Activated CD4-positive, alpha-beta T cell treated with anti-CD3 and anti-CD28 coated beads, Interleukin-2, amount 10 ng/mL, durations not matched to agents 24 days and 14 days (primary cell): ENCODE data around the gene MYOG. TPM values are rescaled to one million over a fixed set of nuclear protein-coding genes. Genes with fewer than 3 reads are reported as not detected.

Source experiments
- DNase-seq: peaks from one replicate; pipeline ENCODE4 v3.0.0; 2022
- H3K27ac Mint-ChIP-seq: one replicate; pipeline ENCODE4 v1.8.0; 2022; ENCODE audit warnings: mild to moderate bottlenecking, mixed read lengths
- H3K27me3 Mint-ChIP-seq: one replicate; pipeline ENCODE4 v1.8.0; 2022; ENCODE audit warnings: mixed read lengths
- H3K36me3 Mint-ChIP-seq: one replicate; pipeline ENCODE4 v1.8.0; 2022; ENCODE audit warnings: low read depth, mild to moderate bottlenecking, mixed read lengths
- H3K4me1 Mint-ChIP-seq: one replicate; pipeline ENCODE4 v1.8.0; 2021; ENCODE audit warnings: mixed read lengths
- H3K4me3 Mint-ChIP-seq: one replicate; pipeline ENCODE4 v1.8.0; 2022; ENCODE audit warnings: mild to moderate bottlenecking, moderate library complexity, mixed read lengths
- H3K9me3 Mint-ChIP-seq: one replicate; pipeline ENCODE4 v1.8.0; 2021; ENCODE audit warnings: mixed read lengths
- intact Hi-C: fragments of 100-400 bp; cut with micrococcal nuclease; formaldehyde crosslinking; loops from one replicate; pipeline ENCODE4 v1.15.1; 2023
- total RNA-seq: library from RNA; stranded (reverse); gene quantifications from 2 replicates; pipeline ENCODE4 v1.2.3, GENCODE V29; 2022

The MYOG gene
- total RNA-seq, 1 donor from 2014 or later, result not detected

DNA sequence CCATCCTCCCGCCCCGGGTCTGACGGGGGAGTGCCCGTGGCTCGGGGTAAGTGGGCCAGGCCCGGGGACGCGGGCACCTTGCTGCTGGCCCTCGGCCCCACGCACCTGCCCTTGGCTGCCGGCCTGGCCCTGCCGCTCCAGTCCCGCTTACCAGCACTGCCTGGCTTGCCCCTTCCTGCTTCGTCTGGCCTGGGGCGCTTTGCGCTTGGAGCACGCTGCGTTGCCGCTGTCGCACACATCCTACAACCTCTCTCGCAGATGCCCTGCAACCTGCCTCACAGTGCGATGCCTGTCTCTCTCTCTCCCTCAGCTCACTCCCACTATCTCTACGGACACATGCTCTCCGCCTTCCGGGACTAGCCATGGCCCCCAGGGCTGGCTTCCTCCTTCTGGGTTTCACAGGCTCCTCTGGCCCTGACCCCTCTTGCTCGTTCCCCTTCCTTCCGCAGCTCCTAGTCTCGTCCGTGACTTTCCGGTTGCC lies 9.7 kb downstream of the MYOG start:
- H3K4me3 Mint-ChIP-seq, result peak overlapping the region; percentile 36
- H3K4me1 Mint-ChIP-seq, result peaks cover 4% of the 10 kb centered on the region
- H3K27ac Mint-ChIP-seq, result no peak overlapping the region
- DNase-seq, result no peak
- intact Hi-C loops, result no loop called here
- no peaks in the 10 kb centered on the region for H3K9me3 Mint-ChIP-seq
- H3K36me3 Mint-ChIP-seq, result peaks cover 25% of the 10 kb centered on the region
- peaks cover 6% of the 10 kb centered on the region for H3K27me3 Mint-ChIP-seq

DNA sequence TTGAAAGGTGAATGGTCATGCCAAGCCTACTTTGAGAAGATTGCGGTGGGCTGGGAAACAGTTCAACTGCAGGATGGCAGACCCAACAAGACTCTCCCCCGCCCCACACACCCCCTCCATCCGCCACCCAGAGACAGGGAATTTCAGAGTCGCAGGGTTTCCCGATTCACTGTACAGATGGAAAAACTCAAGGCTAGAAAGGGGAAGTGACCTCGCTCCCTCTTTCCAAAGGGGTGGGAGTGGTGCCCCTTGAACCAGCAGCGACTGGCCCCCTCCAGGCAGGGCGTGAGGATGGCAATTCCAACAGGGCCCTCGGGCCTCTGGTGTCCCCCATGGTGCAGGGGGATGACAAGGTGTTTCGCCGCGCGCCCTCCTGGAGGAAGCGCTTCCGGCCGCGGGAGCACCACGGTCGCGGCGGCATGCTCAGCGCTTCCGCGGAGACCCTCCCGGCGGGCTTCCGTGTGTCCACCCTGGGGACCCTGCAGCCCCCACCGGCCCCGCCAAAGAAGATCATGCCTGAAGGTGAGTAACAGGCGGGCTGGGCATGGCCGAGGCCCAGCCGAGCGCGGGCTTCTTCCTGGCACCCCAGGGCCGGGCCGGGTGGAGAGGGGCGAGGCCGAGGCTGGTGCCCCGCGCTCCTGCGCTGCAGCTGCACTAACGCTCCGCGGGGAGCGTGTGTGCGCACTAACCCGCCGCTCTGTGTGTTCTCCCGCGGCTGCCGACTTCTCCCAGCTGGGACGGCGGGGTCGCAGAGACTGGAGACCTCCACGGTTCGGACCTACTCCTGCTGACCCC lies 10.4 kb downstream of the MYOG start:
- peaks cover 6% of the 10 kb centered on the region for H3K27me3 Mint-ChIP-seq
- DNase-seq, result no peak

DNA sequence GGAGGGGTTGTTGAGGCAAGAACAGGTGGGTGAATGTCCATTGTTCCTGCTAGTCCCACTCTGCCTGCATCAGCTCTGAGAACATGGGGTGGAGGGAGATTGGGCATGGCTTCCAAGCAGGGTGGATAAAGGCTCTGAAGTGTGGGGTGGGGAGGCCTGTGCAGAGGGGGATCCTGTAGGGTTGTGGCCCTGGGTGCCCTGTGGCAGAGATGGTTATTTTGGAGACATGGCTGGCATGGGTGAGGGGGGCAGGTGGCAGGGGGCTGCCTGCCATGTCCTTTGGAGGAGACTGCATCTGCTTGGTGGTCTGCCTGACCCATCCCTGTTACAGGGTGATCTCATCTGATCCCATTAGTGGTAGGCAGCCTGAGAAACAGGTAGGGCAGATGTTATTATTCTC lies 11.2 kb downstream of the MYOG start:
- Mint-ChIP-seq H3K27ac (no peak overlapping the region), H3K4me3 (no peak overlapping the region), H3K4me1 (peaks cover 4% of the 10 kb centered on the region), H3K9me3 (no peaks in the 10 kb centered on the region), H3K27me3 (peaks cover 6% of the 10 kb centered on the region), H3K36me3 (peaks cover 31% of the 10 kb centered on the region)
- intact Hi-C loops, result no loop called here
- no peak for DNase-seq

More for the DNA sequence above, 10.4 kb downstream of the MYOG start:
- H3K9me3 Mint-ChIP-seq, result no peaks in the 10 kb centered on the region
- no peak overlapping the region for H3K27ac Mint-ChIP-seq
- H3K4me3 Mint-ChIP-seq, result no peak overlapping the region
- peaks cover 27% of the 10 kb centered on the region for H3K36me3 Mint-ChIP-seq
- peaks cover 4% of the 10 kb centered on the region for H3K4me1 Mint-ChIP-seq
- intact Hi-C loops, result no loop called here

DNA sequence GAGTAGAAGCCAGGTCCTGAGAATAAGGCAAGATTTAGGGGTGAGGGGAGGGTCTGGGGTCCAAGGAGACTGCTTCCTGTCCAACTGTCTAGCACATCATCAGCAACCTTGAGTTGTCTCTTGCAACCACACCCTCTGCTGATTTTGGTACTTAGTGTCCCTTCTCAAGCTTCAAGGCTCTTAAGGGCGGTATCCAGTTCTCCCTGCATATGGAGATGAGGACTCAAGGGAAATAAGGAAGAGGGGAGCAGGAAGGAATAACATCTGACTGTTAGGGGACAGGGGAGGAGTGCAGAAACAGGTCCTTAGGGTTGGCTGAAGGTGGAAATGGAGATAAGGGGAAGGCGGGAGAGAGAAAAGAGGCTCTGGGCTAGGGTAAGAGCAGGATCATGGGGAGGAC lies 12.3 kb downstream of the MYOG start:
- no peak overlapping the region for H3K27ac Mint-ChIP-seq
- intact Hi-C loops, result no loop called here
- DNase-seq, result no peak
- H3K4me3 Mint-ChIP-seq, result no peak overlapping the region
- H3K27me3 Mint-ChIP-seq, result peaks cover 6% of the 10 kb centered on the region
- H3K36me3 Mint-ChIP-seq, result peaks cover 32% of the 10 kb centered on the region
- no peaks in the 10 kb centered on the region for H3K9me3 Mint-ChIP-seq
- peaks cover 4% of the 10 kb centered on the region for H3K4me1 Mint-ChIP-seq

DNA sequence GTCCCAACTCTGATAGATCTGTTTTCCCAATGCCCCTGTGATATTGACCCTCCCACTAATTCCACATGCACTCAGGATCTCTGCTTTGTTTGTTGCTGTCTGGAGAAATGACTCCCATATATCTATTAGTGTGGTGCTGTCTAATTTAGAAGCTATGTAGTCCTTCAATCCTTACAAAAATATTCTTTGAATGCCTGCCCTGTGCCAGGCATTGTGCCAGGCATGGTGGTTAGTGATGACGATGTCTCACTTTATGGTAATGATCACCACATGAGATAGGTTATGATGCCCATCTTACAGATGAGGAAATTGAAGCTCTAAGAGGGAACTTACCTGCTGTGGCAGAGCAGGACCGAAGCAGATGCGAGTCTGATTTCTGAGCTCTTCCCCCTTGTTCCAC lies 12.9 kb downstream of the MYOG start:
- H3K27ac Mint-ChIP-seq, result no peak overlapping the region
- H3K36me3 Mint-ChIP-seq, result peaks cover 34% of the 10 kb centered on the region
- H3K9me3 Mint-ChIP-seq, result no peaks in the 10 kb centered on the region
- no peak for DNase-seq
- peaks cover 4% of the 10 kb centered on the region for H3K4me1 Mint-ChIP-seq
- intact Hi-C loops, result no loop called here
- peaks cover 6% of the 10 kb centered on the region for H3K27me3 Mint-ChIP-seq
- no peak overlapping the region for H3K4me3 Mint-ChIP-seq

DNA sequence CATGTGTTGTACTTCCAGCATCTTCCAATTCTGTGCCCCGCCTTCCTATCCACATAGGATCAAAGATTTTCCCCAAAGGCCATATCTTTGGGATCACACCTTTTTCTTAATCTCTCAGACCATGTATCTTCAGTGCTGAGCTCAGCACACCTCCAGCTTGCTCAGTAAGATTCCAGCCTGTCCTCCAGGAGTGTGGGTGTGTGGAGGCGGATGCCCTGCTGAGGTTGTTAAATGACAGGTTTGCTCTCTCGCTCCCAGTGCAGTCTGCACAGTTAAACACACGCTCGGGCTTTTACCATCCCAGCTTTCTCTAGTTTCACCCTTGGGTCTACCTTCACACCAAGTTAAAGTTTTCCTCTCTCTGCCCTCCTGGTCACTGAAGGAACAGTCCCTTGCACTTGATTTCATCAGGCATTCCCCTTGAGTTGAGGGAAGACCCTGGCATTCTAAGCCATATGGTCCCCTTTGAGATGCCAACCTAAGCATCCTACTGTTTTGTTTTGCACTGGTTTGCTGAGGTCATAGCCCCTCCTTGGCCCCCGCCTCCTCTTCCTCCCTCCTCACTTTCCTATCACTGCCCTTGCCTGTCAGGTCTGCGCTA lies 13.7 kb downstream of the MYOG start:
- Mint-ChIP-seq H3K27ac (no peak overlapping the region), H3K27me3 (peaks cover 6% of the 10 kb centered on the region), H3K9me3 (no peaks in the 10 kb centered on the region), H3K4me3 (no peak overlapping the region), H3K36me3 (peaks cover 37% of the 10 kb centered on the region), H3K4me1 (peaks cover 4% of the 10 kb centered on the region)
- DNase-seq, result no peak
- intact Hi-C loops, result no loop called here

DNA sequence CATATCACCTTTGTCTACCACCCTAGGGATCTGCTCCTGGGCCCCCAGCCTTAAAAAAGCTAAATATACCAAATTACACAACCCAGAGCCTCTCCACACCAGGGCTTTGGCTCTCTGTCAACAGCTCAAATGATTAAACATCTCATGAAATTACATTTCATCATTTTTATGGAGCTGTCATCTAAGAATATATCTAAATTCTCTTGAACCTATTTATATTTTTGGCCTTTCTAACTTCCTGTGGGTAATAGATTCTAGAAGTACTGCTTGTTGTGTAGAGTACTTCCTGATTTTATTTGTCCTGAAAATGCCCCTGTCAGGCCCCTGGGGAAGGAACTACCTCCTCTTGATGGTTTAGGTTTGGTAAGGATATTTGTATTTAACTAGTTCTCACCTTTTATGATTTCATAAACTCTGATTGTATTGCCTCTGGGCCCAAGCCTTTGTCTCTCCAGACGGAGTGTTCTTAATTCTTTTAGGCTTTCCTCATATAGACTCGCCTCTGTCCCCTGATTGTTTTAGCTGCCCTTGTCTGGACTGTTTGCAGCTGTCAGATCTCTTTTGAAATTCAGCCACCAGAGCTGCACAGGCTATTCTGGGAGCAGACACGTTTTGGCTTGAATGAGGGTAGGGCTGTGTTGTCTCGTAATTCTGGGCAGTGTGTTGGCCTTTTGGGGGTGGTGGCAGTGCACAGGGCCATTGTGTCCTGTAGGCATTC lies 16.6 kb downstream of the MYOG start:
- H3K36me3 Mint-ChIP-seq, result peaks cover 32% of the 10 kb centered on the region
- no peak overlapping the region for H3K27ac Mint-ChIP-seq
- no peak overlapping the region for H3K4me3 Mint-ChIP-seq
- no peaks in the 10 kb centered on the region for H3K9me3 Mint-ChIP-seq
- no peaks in the 10 kb centered on the region for H3K4me1 Mint-ChIP-seq
- H3K27me3 Mint-ChIP-seq, result no peaks in the 10 kb centered on the region
- DNase-seq, result no peak
- intact Hi-C loops, result no loop called here

DNA sequence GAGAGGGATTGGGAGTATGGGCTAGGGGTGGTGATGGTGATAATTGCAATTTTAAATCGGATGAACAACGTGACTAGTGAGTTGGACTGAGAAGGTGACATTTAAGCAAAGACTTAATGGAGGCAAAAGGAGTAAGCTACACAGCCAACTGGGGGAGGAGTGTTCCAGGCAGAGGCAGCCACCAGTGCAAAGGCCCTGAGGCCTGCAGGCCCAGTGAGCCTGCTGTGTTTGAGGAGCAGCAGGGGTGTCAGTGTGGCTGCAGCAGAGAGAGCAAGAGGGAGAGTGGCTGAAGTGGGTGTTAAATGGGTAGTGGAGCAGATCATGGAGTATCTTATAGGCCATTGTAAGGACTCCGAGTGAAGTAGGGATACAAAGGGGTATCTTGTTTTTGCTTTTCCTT lies 18.8 kb downstream of the MYOG start:
- Mint-ChIP-seq H3K27me3 (no peaks in the 10 kb centered on the region), H3K9me3 (no peaks in the 10 kb centered on the region), H3K27ac (no peak overlapping the region), H3K4me1 (peaks cover 2% of the 10 kb centered on the region), H3K4me3 (no peak overlapping the region), H3K36me3 (peaks cover 25% of the 10 kb centered on the region)
- no peak for DNase-seq
- intact Hi-C loops, result no loop called here

DNA sequence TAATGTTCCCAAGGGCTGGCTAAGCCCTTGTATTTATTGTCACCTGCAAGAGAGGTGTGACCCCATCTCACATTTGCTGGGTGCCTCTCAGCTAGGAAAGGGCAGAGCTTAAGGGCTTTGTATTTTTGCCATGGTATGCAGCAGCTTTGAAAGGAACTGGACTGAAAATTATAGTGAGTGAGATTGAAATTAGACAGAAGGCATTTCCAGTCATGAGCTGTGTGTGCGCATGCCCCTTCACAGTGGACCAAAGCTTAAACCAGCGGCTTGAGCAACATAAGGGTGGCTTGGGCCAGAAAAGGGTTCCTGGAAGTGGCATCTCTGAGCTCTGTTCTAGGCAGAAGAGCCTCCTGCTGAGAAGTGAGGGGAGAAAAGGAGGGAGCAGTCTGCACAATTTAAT lies 19.8 kb downstream of the MYOG start:
- Mint-ChIP-seq H3K27me3 (no peaks in the 10 kb centered on the region), H3K27ac (no peak overlapping the region), H3K36me3 (peaks cover 26% of the 10 kb centered on the region), H3K9me3 (no peaks in the 10 kb centered on the region), H3K4me3 (no peak overlapping the region), H3K4me1 (peaks cover 2% of the 10 kb centered on the region)
- DNase-seq, result no peak
- intact Hi-C loops, result no loop called here

DNA sequence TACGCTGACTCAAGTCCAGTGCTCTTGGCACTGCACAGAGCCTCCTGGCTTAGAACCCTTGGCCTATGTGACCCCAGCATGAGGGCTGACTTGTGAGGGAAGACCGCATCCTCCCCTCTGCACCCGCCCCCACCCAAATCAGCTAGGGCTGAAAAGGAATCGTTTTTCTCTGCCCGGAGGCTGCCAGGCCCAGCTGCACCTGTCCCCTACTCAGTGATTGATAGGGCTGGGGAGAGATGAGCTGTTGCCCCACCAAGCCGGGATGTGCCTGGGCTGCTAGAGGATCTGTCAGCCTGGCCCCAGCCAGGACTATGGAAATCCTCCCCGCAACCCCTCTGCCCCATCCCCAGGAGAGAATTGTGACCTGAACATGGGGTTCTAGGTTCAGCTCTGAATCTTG lies 20.6 kb downstream of the MYOG start:
- no peaks in the 10 kb centered on the region for H3K27me3 Mint-ChIP-seq
- peaks cover 27% of the 10 kb centered on the region for H3K36me3 Mint-ChIP-seq
- no peak overlapping the region for H3K27ac Mint-ChIP-seq
- H3K4me1 Mint-ChIP-seq, result peaks cover 2% of the 10 kb centered on the region
- intact Hi-C loops, result no loop called here
- H3K4me3 Mint-ChIP-seq, result no peak overlapping the region
- H3K9me3 Mint-ChIP-seq, result no peaks in the 10 kb centered on the region
- no peak for DNase-seq

DNA sequence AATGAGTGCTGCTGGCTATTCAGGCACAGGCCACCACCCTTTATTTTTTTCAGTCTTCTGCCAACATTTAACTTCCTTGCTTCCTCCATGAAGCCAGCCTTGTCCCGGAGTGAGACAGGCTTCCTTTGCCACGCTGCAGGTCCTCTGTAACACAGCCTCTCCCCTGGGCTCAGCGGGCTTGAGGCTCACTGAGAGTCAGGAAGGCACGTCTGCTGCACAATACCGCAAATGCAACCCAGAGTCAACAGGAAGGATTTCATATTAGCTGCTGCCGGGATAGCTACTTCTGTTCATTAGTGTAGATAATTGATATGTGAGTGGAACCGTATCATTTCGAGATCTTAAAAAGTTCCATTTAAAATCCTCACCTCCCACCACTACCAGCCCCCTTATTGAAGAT lies 22.5 kb downstream of the MYOG start:
- intact Hi-C loops, result no loop called here
- peaks cover 23% of the 10 kb centered on the region for H3K36me3 Mint-ChIP-seq
- no peaks in the 10 kb centered on the region for H3K27me3 Mint-ChIP-seq
- no peak overlapping the region for H3K4me3 Mint-ChIP-seq
- DNase-seq, result no peak
- peaks cover 2% of the 10 kb centered on the region for H3K4me1 Mint-ChIP-seq
- H3K9me3 Mint-ChIP-seq, result no peaks in the 10 kb centered on the region
- H3K27ac Mint-ChIP-seq, result no peak overlapping the region

DNA sequence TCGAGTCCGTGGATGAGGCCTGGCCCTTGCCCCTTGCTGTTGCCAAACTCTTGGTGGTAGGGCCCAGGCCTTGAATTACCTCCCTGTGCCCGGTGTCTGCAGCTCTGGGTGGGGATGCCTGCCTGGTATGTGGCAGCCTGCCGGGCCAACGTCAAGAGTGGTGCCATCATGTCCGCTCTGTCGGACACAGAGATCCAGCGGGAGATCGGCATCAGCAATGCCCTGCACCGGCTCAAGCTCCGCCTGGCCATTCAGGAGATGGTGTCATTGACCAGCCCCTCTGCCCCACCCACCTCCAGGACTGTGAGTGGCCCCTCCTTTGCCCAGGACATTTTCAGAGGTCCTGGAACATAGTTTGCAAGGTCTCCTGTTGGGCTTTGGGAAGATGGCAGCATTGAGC lies 25.7 kb downstream of the MYOG start:
- no peak overlapping the region for H3K4me3 Mint-ChIP-seq
- no peak for DNase-seq
- H3K4me1 Mint-ChIP-seq, result peaks cover 2% of the 10 kb centered on the region
- H3K27ac Mint-ChIP-seq, result no peak overlapping the region
- H3K27me3 Mint-ChIP-seq, result no peaks in the 10 kb centered on the region
- H3K36me3 Mint-ChIP-seq, result peaks cover 27% of the 10 kb centered on the region
- no peaks in the 10 kb centered on the region for H3K9me3 Mint-ChIP-seq
- intact Hi-C loops, result no loop called here

DNA sequence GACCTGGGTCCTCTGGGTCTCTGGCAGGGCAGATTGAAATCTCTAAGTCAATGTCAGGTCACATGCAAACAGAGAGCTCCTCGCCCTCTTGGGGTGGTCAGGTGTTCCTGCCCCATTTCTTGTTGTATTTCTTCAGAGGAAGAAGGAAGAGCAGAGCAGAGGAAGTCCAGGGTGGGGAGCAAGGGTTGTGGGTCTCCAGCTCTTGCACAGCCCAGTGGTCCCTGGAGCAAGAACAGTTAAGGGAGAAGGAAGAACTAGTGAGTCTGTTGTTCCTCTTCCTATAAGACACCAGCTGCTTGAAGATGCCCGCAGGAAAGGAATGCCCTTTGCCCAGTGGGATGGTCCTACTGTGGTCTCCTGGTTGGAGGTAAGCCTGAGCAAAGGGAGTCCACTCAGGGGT lies 26.3 kb downstream of the MYOG start:
- Mint-ChIP-seq H3K27me3 (no peaks in the 10 kb centered on the region), H3K4me3 (no peak overlapping the region), H3K36me3 (peaks cover 29% of the 10 kb centered on the region), H3K27ac (no peak overlapping the region), H3K4me1 (peaks cover 2% of the 10 kb centered on the region), H3K9me3 (no peaks in the 10 kb centered on the region)
- intact Hi-C loops, result no loop called here
- DNase-seq, result no peak

DNA sequence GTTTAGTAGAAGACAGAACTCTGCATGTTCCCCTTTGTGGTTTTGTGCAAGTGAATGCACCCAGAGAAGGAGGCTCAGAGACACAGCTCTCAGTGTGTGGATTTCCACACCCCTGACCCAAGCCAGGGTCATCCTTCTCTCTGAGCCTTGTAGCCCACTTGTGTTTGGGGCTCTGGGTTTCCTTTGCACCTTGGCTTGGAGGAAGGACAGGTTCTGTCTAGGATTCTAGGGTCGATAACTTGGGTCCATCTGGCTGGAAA lies 27.2 kb downstream of the MYOG start:
- intact Hi-C loops, result no loop called here
- Mint-ChIP-seq H3K36me3 (peaks cover 26% of the 10 kb centered on the region), H3K27ac (no peak overlapping the region), H3K9me3 (no peaks in the 10 kb centered on the region), H3K4me3 (no peak overlapping the region), H3K27me3 (no peaks in the 10 kb centered on the region), H3K4me1 (peaks cover 2% of the 10 kb centered on the region)
- no peak for DNase-seq
